Panc1 (cell line): ENCODE measurements around the gene CATSPER3. TPM values are rescaled to one million over a fixed set of nuclear protein-coding genes. Genes with fewer than 3 reads are reported as not detected.

Experiments used
- ATAC-seq: fragments of 200-7000 bp; cut with Tn5 transposase; 2 replicates; pipeline ENCODE4 v1.9.1; 2020; ENCODE audit warnings: mild to moderate bottlenecking, moderate library complexity
- BruUV-seq: library from RNA; stranded (reverse); fragments of 400-500 nt; replicated peaks from 2 replicates; lab custom pipeline; 2021; lab: Mats Ljungman, UMichigan
- CTCF ChIA-PET: fragments of 300-600 bp; sonication (Branson Sonifier 250); formaldehyde crosslinking; loops from one replicate; lab custom pipeline; 2022; ENCODE audit warnings: antibody characterized with exemption; lab: Charles Lee
- POLR2A ChIA-PET: fragments of 300-600 bp; sonication (Branson Sonifier 250); formaldehyde crosslinking; loops from one replicate; lab custom pipeline; 2022; ENCODE audit warnings: antibody characterized with exemption; lab: Charles Lee
- DNase-seq: peaks from one replicate; pipeline ENCODE4 v3.0.0-alpha.2; 2010; ENCODE audit warnings: low read depth, low spot score
- H3K27ac ChIP-seq: 2 replicates; pipeline ENCODE4 v1.5.1; 2011; ENCODE audit warnings: mild to moderate bottlenecking, low read length, inconsistent platforms
- H3K27me3 ChIP-seq: fragments of 200-500 bp; sonication (Bioruptor generic); 2 replicates; pipeline ENCODE4 v1.6.0; 2014; ENCODE audit warnings: low read length, inconsistent platforms; ENCODE audit not compliant: control insufficient read depth, insufficient read depth
- H3K36me3 ChIP-seq: fragments of 200-500 bp; sonication (Bioruptor generic); 2 replicates; pipeline ENCODE4 v1.5.1; 2014; ENCODE audit warnings: inconsistent platforms, mild to moderate bottlenecking, low read length, moderate library complexity; ENCODE audit not compliant: control insufficient read depth, insufficient read depth
- H3K4me1 ChIP-seq: 2 replicates; pipeline ENCODE4 v1.5.1; 2011; ENCODE audit warnings: inconsistent platforms, mild to moderate bottlenecking, low read length, moderate library complexity; ENCODE audit not compliant: control insufficient read depth, insufficient read depth
- H3K4me3 ChIP-seq, 2 experiments: 2 replicates each; pipeline ENCODE4 v1.5.1; 2011 to 2012; ENCODE audit warnings: low read depth in 2 of 2, low read length in 2 of 2, mild to moderate bottlenecking in 2 of 2, inconsistent platforms in 1 of 2, moderate library complexity in 1 of 2
- H3K9me3 ChIP-seq: fragments of 200-500 bp; sonication (Bioruptor generic); 2 replicates; pipeline ENCODE4 v1.5.1; 2014; ENCODE audit warnings: low read depth, mild to moderate bottlenecking, inconsistent platforms, low read length, moderate library complexity; ENCODE audit not compliant: control insufficient read depth, insufficient read depth
- POLR2AphosphoS5 ChIP-seq: IDR thresholded peaks from 2 replicates; pipeline ENCODE4 v1.6.1; 2012; ENCODE audit warnings: mild to moderate bottlenecking, low read depth, low read length, moderate library complexity
- REST ChIP-seq, 2 experiments: IDR thresholded peaks; 2 replicates each; pipeline ENCODE4 v1.6.1; 2011 to 2012; ENCODE audit warnings: low read depth in 2 of 2, control low read depth in 1 of 2, low read length in 1 of 2, mild to moderate bottlenecking in 1 of 2, moderate library complexity in 1 of 2; ENCODE audit not compliant: insufficient read depth in 1 of 2
- SIN3A ChIP-seq: IDR thresholded peaks from 2 replicates; pipeline ENCODE4 v1.6.1; 2012; ENCODE audit warnings: low read depth, mild to moderate bottlenecking, low read length, moderate library complexity, borderline replicate concordance; ENCODE audit not compliant: insufficient read depth
- TCF7L2 ChIP-seq: IDR thresholded peaks from 2 replicates; pipeline ENCODE4 v1.6.1; 2011; ENCODE audit warnings: mild to moderate bottlenecking, low read depth, low read length, inconsistent platforms
- in situ Hi-C: cut with HindIII; loops from 2 replicates; pipeline ENCODE4 v1.10.0; 2016; ENCODE audit warnings: low sequenced_read_pairs, low pct_unique_long_range_greater_than_20kb
- intact Hi-C: fragments of 100-400 bp; cut with micrococcal nuclease; formaldehyde crosslinking; loops from one replicate; pipeline ENCODE4 v1.10.0; 2022; ENCODE audit not compliant: unreplicated experiment
- total RNA-seq: library from RNA; stranded (reverse); gene quantifications from one replicate; pipeline ENCODE4 v1.2.1, GENCODE V29; 2021; ENCODE audit not compliant: unreplicated experiment
- TF ChIP-seq, protein P1 (sequence below): fragments of 450-650 bp; IDR thresholded peaks from 2 replicates; pipeline ENCODE4 v1.5.1; 2017; ENCODE audit warnings: mild to moderate bottlenecking

The CATSPER3 gene
- total RNA-seq, 1 experiment from 2014 or later, result 0.69 TPM

DNA sequence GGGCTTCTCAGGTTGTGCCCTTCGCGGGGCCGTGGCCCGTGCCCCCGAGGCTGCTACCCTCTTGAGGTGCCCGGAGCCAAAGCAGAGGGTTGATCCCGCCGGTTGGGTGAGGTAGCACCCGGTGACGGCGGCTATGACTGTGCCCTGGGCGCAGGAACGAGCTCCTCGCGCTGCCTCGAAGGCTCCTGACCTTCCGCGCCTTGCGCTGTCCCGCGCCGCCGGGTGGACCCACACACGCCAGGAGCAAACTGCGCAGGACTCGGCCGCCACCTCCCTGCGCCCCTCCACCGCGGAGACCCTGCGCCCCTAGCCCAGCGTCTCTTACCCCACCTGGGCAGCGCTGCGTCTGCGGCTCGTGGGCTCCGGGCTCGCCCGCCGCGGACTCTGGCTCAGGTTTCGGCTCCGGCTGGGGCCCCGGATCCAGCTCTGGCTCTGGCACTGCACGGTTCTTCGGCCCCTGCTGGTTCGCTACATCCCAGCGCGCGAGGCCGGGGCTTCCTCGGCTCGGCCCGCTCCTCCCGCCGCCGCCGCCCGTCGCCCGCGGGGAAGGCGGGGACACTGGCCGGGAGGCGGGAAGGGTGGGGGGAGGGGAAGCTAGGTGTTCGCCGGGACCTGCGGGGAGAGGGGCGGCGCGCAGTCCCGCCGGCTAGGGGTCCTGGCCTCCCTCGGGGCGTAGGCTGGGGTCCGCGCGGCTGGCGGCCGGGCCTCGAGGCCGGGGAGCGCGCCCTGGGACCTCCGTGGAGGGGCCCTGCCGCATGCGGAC, 71.7 kb downstream of the CATSPER3 start:
- Histone ChIP-seq H3K36me3 (no peaks in the 10 kb centered on the region), H3K27ac (no peak overlapping the region), H3K4me3 (peak overlapping the region; percentile 37 to 47), H3K27me3 (no peaks in the 10 kb centered on the region; the same call in 1 of the 2 replicates), H3K9me3 (no peaks in the 10 kb centered on the region), H3K4me1 (peaks cover 12% of the 10 kb centered on the region)
- in situ Hi-C loops (no loop called here), intact Hi-C loops (no loop called here)
- no TSS peak for BruUV-seq
- CTCF ChIA-PET, result interaction anchor here (0.8 kb wide), 1 partner anchor 26 kb away, joined by 3 read pairs; no protein-coding TSS in a partner anchor
- POLR2A ChIA-PET, result no interaction called here
- no peak for DNase-seq
- peak; percentile 52 for ATAC-seq
- TF ChIP-seq, protein P1, sequence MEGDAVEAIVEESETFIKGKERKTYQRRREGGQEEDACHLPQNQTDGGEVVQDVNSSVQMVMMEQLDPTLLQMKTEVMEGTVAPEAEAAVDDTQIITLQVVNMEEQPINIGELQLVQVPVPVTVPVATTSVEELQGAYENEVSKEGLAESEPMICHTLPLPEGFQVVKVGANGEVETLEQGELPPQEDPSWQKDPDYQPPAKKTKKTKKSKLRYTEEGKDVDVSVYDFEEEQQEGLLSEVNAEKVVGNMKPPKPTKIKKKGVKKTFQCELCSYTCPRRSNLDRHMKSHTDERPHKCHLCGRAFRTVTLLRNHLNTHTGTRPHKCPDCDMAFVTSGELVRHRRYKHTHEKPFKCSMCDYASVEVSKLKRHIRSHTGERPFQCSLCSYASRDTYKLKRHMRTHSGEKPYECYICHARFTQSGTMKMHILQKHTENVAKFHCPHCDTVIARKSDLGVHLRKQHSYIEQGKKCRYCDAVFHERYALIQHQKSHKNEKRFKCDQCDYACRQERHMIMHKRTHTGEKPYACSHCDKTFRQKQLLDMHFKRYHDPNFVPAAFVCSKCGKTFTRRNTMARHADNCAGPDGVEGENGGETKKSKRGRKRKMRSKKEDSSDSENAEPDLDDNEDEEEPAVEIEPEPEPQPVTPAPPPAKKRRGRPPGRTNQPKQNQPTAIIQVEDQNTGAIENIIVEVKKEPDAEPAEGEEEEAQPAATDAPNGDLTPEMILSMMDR, result no peak
- TF ChIP-seq SIN3A (no peak), REST (IDR thresholded peaks at IDR 0.05; ENCODE audit: insufficient read depth in 1 of 2, low read depth in 2 of 2, low read length in 1 of 2) (no peak)

DNA sequence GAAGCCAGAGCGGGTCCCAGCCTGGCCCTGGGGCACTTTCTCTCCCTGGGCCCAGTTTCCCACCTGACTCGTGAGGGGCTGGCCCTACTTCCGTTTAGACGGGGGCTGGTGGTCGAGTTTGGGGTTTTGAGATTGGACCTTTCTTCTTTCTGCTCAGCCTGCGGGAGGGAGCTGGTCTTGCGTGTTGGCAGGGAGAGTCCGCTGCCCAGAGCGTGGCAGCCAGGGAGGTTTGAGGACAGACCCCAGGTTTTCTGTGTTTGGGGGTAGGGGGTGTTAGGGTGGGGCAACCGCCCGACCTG, 72.3 kb downstream of the CATSPER3 start:
- no peak overlapping the region for H3K27ac ChIP-seq
- H3K9me3 ChIP-seq, result no peaks in the 10 kb centered on the region
- no peaks in the 10 kb centered on the region; the same call in 1 of the 2 replicates for H3K27me3 ChIP-seq
- intact Hi-C loops (no loop called here), in situ Hi-C loops (no loop called here)
- ChIA-PET CTCF (no interaction called here), POLR2A (no interaction called here)
- DNase-seq (no peak), ATAC-seq (no peak)
- no peak for TF ChIP-seq SIN3A
- no peak for TF ChIP-seq TCF7L2
- no peak for TF ChIP-seq REST (IDR thresholded peaks at IDR 0.05; ENCODE audit: insufficient read depth in 1 of 2, low read depth in 2 of 2, low read length in 1 of 2)
- no peak for TF ChIP-seq POLR2AphosphoS5
- TF ChIP-seq, protein P1, result no peak
- no peaks in the 10 kb centered on the region for H3K36me3 ChIP-seq
- peaks cover 7% of the 10 kb centered on the region for H3K4me1 ChIP-seq
- no TSS peak for BruUV-seq
- H3K4me3 ChIP-seq, result no peak overlapping the region
